ENCODE data around the gene REC8.

DNA sequence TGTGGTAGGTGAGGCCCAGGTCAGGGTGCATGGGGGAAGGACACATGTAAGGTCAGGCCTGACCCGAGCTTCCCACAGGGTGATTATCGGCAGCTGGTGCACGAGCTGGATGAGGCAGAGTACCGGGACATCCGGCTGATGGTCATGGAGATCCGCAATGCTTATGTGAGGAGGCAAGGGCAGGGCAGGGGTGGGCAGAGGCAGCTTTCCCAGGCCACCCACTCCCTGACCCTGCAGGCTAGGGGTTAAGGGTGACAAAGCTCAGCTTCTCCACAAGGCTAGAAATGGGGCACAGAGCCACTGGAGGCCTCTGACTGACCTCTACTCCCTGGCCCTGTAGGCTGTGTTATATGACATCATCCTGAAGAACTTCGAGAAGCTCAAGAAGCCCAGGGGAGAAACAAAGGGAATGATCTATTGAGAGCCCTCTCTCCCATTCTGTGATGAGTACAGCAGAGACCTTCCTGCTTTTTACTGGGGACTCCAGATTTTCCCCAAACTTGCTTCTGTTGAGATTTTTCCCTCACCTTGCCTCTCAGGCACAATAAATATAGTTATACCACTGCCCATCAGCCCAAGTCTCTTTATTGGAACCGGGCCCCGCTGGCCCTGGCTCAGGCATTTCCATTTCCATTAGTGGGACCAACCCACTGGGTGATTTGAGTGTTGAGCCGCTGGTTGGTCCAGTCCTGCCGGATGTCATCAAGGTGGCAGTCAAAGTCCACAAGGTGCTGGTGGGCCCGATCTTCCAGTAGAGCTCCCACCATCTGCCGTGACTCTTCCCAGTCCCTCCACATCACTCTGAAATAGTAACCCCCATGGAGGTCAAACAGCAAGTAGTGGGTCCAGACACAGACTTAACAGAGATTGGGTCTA is 33.2 kb upstream of the REC8 start:
- TF ChIP-seq, protein P1, sequence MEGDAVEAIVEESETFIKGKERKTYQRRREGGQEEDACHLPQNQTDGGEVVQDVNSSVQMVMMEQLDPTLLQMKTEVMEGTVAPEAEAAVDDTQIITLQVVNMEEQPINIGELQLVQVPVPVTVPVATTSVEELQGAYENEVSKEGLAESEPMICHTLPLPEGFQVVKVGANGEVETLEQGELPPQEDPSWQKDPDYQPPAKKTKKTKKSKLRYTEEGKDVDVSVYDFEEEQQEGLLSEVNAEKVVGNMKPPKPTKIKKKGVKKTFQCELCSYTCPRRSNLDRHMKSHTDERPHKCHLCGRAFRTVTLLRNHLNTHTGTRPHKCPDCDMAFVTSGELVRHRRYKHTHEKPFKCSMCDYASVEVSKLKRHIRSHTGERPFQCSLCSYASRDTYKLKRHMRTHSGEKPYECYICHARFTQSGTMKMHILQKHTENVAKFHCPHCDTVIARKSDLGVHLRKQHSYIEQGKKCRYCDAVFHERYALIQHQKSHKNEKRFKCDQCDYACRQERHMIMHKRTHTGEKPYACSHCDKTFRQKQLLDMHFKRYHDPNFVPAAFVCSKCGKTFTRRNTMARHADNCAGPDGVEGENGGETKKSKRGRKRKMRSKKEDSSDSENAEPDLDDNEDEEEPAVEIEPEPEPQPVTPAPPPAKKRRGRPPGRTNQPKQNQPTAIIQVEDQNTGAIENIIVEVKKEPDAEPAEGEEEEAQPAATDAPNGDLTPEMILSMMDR (IDR thresholded peaks at IDR 0.05; ENCODE audit: low read depth, low read length): no peak
- TF ChIP-seq, protein P2, sequence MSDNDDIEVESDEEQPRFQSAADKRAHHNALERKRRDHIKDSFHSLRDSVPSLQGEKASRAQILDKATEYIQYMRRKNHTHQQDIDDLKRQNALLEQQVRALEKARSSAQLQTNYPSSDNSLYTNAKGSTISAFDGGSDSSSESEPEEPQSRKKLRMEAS (IDR thresholded peaks at IDR 0.05; ENCODE audit: low read depth, low read length): no peak
- TF ChIP-seq POLR2A (IDR thresholded peaks at IDR 0.05; ENCODE audit: extremely low read depth, insufficient read length): no peak
